GM18498 (cell line): Measurements from ENCODE around the gene TAC3.
"Not testable (repeated sequence)": the region's sequence is repeated elsewhere in the genome, so short reads cannot be mapped to it uniquely, and the experiment has no call there.

Experiments
- ATAC-seq: cut with Tn5 transposase; IDR thresholded peaks from one replicate; pipeline ENCODE4 v1.9.1; 2021; ENCODE audit warnings: mild to moderate bottlenecking, moderate library complexity; ENCODE audit not compliant: unreplicated experiment

Gene TAC3

DNA sequence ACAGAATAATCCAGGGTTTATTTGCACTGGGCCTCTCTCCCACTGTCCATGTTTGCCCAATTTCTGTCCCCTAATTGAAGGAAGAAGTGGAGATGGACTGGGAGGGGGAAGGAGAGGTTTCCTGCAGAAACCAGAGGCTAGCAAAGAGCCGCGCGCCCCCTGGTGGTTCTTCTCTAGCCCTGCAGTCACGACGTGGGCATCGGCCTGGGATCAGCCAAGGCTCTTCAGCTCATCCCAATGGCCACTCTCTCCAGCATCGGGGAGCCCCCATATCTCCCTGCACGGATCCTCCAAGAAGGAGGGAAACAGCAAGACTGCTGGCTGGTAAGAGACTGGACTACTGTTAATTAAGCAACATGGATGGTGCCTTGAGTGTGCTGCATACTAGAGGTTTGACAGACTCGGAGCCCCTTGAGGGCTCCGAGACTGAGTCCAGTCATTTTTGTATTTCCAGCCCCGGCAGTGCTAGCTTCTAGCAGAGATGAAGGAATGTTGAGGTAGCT is 28.7 kb downstream of the TAC3 start:
- ATAC-seq = peak; percentile 60

DNA sequence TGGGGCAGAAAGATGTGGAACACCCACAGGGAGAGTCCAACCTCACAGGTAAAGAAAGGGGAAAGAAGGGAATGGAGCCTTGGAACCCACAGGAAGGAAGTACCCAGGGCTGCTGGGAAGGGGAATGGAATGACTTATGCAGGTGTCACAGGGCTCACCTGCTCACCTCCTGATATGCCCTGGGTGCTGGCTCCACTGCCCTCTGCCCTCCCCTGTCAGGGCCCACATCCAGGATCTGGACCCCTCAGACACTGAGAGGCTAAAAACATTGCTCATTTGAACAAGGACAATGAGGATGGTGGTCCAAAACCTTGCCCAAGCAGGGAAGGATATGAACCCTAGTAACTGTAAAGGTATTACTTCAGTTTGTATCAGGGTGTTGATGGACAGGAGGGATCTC is 29.3 kb downstream of the TAC3 start:
- ATAC-seq = no peak

DNA sequence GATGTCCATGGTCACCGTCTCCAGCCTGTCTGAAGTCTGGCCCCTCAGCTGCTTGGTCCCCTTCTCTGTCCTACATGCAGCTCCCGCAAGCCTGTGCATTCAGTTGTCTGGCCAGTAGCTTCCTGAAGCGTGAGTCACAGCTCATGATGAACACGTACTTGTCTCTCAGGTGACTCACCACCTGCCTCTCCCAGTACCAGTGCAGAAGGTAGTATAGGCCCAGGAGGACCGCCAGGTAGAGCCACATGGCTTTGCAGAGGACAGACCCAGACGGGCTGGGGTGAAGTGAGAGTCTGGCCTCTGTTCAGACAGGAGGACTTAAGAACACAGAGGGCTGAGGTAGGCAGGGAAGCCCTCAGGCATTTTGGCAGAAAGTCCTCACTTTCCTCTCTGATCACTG is 30.6 kb downstream of the TAC3 start:
- not testable (repeated sequence) for ATAC-seq

DNA sequence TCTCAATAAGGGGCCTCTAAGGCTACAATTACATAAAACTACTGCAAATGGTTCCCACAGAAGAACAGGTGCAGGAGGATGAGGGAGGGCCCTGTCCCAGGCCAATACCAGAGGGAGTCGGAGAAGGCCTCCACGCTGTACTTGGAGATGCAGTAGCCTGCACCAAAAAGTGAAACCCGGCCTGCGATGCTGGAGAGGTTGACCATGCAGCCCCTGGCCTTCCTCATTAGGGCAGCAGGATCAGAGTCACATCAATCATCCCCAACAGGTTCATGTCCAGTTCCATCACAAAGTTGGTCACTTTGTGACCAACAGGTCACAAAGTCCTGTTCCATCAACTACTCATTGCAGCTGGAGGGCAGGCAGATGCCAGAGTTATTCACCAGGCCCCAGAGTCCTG is 32.9 kb downstream of the TAC3 start:
- no peak for ATAC-seq

DNA sequence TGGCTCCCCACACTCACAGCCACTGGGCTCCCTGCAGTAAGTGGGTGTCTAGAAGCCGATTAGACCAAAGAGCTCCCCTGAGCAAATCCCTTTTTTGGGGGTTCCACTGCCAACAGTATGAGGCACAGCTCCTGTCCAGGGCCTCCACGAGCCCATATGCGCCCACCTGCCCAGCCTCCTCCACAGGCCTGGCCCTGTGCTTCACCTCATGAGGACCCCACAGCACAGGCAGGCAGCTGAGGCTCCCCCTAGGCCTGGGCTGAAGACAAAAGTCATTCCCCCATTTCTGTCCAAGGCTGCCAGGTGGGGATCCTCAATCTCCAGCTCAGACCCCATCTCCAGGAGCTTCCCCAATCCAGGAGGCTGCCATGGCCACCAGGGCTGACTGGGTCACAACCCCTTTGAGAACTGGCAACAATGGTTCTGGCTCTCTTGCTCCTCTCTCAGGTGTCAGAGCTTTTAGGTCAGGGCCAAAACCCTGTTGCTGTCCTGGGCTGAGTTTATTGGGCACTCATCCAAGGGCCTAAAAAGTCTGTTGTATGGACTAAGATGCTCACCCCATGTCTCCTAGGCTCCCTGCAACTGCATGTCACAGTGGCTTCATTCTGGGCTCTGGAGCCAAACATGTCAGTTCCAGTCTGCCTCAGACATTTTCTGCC is 33.6 kb downstream of the TAC3 start:
- ATAC-seq = not testable (repeated sequence)

DNA sequence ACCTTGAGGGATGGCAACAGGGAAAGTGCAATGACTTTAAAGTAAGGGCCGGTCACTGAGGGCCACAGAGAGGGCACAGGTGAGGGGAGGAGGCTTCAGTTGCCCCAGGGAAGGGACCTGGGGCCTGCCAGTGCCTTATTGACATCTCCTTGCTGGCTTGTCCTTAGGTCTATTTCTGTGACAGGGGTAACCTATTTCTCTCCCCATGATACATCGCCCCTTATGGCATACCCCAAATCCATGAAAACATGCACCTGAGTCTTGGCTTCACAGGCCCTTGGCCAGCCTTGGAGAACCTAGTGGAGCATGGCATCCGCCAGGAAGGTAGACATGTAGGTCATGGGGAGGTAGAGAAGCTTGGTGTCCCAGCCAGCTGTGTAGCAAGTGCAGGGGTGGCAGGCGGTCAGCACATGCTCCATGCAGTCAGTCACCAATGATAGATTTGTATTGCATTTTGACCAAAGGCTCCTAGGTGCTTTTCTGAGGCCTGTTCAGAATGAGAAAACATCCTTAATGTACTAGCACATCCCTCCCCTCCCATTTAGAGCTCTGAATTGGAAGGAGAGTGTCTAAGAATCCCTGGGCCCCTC is 35.3 kb downstream of the TAC3 start:
- no peak for ATAC-seq

DNA sequence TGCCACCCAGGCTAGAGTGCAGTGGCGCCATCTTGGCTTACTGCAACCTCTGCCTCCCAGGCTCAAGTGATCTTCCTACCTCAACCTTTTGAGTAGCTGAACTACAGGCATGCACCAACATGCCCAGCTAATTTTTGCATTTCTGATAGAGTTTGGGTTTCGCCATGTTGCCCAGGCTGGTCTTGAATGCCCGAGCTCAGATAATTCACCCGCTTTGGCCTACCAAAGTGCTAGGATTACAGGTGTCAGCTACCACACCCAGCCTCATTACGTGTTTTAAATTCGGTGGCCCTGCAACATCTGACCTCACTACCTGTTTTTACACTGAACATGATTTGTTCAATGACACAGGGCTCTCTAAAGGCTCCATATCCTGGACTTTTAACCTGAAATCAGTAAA is 36.1 kb downstream of the TAC3 start:
- no peak for ATAC-seq

DNA sequence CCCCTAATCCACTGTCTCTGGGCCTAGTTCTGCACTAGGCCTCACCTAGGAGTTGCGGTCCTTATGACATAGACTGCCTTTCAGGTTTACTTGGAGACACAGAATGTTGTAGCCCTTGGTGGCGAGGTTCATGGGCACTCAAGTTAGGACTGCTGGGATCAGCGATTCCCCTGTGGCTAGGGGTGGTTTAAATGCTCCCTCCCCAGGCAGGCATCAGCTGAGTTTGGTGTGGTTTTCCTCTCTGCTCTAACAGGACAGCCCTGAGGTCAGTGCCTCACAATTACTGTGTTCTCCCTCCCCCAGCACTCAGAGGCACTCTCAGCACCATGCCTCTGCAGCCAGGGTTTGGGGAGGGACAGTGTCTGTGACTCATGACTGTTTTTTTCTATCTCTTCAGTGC is 36.7 kb downstream of the TAC3 start:
- ATAC-seq = no peak

DNA sequence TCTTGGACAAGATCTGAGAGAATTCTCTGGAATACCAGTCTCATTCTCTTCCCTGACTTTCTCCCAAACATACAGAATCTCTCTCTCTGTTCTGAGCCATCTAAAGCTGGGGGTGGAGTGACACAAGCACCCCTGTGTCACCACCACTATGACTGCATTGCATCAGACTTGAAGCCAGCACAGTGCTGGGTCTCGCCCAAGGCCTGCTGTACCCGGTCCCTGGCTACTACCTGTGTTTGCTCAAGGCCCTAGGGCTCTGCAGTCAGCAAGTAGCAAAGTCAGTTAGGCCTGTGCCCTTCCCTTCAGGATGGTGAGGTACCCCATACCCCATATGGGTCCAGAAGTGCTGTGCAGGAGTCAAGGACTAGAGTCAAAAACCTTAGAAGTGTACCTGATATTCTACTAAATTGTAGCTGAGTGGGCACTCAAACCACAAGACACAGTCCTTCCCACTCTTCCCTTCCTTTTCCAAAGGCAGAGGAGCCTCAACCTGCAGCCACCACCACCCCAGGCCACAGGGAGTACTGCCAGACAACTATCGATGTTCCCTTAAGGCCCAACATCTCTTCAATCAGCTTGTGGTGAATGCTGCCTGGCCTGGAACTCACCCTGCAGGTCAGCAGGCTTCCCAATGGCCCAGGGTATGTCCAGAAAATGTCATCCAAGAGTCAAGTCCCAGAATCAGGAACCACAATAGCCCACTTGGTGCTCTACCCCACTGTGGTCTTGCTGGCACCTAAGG is 37.8 kb downstream of the TAC3 start:
- no peak for ATAC-seq

DNA sequence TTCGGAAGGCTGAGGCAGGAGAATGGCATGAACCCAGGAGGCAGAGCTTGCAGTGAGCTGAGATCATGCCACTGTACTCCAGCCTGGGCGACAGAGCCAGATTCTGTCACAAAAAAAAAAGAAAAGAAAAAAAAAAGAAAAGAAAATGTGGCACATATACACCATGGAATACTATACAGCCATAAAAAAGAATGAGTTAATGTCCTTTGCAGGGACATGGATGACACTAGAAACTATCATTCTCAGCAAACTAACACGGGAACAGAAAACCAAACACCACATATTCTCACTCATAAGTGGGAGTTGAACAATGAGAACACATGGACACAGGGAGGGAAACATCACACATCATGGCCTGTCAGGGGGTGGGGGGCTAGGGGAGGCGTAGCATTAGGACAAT is 39.0 kb downstream of the TAC3 start:
- not testable (repeated sequence) for ATAC-seq

DNA sequence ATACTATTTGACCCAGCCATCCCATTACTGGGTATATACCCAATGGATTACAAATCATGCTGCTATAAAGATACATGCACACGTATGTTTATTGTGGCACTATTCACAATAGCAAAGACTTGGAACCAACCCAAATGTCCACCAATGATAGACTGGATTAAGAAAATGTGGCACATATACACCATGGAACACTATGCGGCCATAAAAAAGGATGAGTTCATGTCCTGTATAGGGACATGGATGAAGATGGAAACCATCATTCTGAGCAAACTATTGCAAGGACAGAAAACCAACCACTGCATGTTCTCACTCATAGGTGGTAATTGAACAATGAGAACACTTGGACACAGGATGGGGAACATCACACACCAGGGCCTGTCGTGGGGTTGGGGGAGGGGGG is 42.1 kb downstream of the TAC3 start:
- ATAC-seq = not testable (repeated sequence)

DNA sequence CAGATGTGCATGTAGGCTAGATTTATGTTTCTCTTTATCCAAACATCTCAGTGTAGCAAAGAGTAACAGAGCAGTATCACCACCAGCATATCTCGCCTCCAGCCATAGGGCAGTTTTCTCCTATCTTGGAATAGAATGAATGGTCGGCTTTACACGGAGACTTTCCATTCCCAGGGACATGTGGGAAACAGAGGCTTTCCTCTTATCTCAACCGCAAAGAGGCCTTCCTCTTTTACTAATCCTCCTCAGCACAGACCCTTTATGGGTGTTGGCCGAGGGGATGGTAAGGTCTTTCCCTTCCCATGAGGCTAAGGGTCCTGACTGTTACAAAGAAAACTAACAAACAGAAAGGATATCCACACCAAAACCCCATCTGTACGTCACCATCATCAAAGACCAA is 47.4 kb downstream of the TAC3 start:
- not testable (repeated sequence) for ATAC-seq

DNA sequence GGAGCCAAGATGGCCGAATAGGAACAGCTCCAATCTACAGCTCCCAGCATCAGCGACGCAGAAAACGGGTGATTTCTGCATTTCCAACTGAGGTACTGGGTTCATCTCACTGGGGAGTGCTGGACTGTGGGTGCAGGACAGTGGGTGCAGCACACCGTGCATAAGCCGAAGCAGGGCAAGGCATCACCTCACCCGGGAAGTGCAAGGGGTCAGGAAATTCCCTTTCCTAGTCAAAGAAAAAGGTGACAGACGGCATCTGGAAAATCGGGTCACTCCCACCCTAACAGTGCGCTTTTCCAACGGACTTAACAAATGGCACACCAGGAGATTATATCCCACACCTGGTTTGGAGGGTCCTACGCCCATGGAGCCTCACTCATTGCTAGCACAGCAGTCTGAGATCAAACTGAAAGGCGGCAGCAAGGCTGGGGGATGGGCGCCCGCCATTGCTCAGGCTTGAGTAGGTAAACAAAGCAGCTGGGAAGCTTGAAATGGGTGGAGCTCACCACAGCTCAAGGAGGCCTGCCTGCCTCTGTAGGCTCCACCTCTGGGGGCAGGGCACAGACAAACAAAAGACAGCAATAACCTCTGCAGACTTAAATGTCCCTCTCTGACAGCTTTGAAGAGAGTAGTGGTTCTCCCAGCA is 50.2 kb downstream of the TAC3 start:
- ATAC-seq = not testable (repeated sequence)

DNA sequence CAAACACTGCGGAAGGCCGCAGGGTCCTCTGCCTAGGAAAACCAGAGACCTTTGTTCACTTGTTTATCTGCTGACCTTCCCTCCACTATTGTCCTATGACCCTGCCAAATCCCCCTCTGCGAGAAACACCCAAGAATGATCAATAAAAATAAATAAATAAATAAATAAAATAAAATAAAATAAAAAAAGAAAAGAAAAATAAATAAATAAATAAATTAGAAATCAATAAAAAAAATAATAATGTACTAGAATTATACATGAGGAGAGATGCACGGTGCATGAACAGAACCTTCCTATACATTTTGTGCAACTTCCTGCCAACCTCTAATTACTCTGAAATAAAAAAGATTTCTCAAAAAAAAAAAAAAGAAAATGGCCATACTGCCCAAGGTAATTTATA is 51.2 kb downstream of the TAC3 start:
- ATAC-seq = not testable (repeated sequence)

DNA sequence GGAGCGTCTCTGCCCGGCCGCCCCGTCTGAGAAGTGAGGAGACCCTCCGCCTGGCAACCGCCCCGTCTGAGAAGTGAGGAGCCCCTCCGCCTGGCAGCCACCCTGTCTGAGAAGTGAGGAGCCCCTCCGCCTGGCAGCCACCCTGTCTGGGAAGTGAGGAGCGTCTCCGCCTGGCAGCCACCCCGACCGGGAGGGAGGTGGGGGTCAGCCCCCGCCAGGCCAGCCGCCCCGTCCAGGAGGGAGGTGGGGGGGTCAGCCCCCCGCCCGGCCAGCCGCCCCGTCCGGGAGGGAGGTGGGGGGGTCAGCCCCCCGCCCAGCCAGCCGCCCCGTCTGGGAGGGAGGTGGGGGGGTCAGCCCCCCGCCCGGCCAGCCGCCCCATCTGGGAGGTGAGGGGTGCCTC is 52.8 kb downstream of the TAC3 start:
- ATAC-seq = not testable (repeated sequence)

DNA sequence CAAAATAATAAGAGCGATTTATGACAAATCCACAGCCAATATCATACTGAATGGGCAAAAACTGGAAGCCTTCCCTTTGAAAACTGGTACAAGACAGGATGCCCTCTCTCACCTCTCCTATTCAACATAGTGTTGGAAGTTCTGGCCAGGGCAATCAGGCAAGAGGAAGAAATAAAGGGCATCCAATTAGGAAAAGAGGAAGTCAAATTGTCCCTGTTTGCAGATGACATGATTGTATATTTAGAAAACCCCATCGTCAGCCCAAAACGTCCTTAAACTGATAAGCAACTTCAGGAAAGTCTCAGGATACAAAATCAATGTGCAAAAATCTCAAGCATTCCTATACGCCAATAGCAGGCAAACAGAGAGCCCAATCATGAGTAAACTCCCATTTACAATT is 54.1 kb downstream of the TAC3 start:
- not testable (repeated sequence) for ATAC-seq
